Measurements from ENCODE around the gene SLC1A6. TPM values are rescaled to one million over a fixed set of nuclear protein-coding genes. Genes with fewer than 3 reads are reported as not detected.

SLC1A6 gene
- total and polyA plus RNA-seq, 2 of the 4 experiments (the other 2 are of a cell fraction), result not detected

- Histone ChIP-seq H3K4me1 (ENCODE audit: control insufficient read depth, insufficient read depth, low read length) (no peaks in the 10 kb centered on the region), H3K79me1 (ENCODE audit: low read depth in 1 of 2, low read length in 2 of 2) (no peaks in the 10 kb centered on the region), H2AK9ac (replicated peaks; ENCODE audit: low read depth, low read length, poor library complexity) (no peak overlapping the region), H3K27me3 (ENCODE audit: control insufficient read depth, insufficient read depth, low read length) (no peaks in the 10 kb centered on the region), H2AK5ac (ENCODE audit: low read depth, low read length) (no peak overlapping the region), H2BK5ac (ENCODE audit: low read depth, low read length, poor library complexity, severe bottlenecking) (no peak overlapping the region), H4K91ac (ENCODE audit: insufficient read depth, low read depth, low read length) (no peak overlapping the region), H3K9me3 (ENCODE audit: control insufficient read depth, insufficient read depth, low read length) (peaks cover 25% of the 10 kb centered on the region), H2BK120ac (ENCODE audit: low read depth, low read length) (no peak overlapping the region), H4K5ac (ENCODE audit: low read depth, low read length) (no peak overlapping the region), H3K18ac (ENCODE audit: low read depth, low read length) (no peak overlapping the region), H2BK15ac (ENCODE audit: low read depth, low read length) (no peak overlapping the region), H3K27ac (ENCODE audit: insufficient read depth, low read length) (no peak overlapping the region), H3K9ac (ENCODE audit: low read depth, low read length) (no peak overlapping the region), H3K23ac (ENCODE audit: low read depth, low read length) (no peak overlapping the region), H4K20me1 (ENCODE audit: insufficient read depth, low read length) (no peaks in the 10 kb centered on the region), H2BK20ac (ENCODE audit: low read depth, low read length) (no peak overlapping the region), H3K4me2 (ENCODE audit: low read depth, low read length) (no peak overlapping the region), H4K8ac (ENCODE audit: low read depth in 2 of 2, low read length in 2 of 2) (no peak overlapping the region), H2AFZ (replicated peaks; ENCODE audit: low read length, poor library complexity) (no peak overlapping the region), H3K56ac (ENCODE audit: extremely low read depth, insufficient read depth, low read length) (no peak overlapping the region), H3K4me3 (ENCODE audit: insufficient read depth, low read depth, low read length) (no peak overlapping the region), H3K9me1 (ENCODE audit: insufficient read depth, low read length) (no peaks in the 10 kb centered on the region), H3K36me3 (ENCODE audit: control insufficient read depth, insufficient read depth, low read length) (no peaks in the 10 kb centered on the region), H3K4ac (ENCODE audit: low read depth, low read length) (no peak overlapping the region), H3K14ac (replicated peaks; ENCODE audit: low read depth, low read length) (no peak overlapping the region)
- BruUV-seq (replicated peaks), result no TSS peak
- dilution Hi-C loops (cut with HindIII; ENCODE audit: low sequenced_read_pairs, unreplicated experiment), result no loop called here
- CTCF ChIA-PET, result no interaction called here
- DNase-seq (no peak), ATAC-seq (ENCODE audit: low read depth) (no peak)
- intact Hi-C loops (cut with micrococcal nuclease), result no loop called here
- POLR2A ChIA-PET (ENCODE audit: unreplicated experiment), result no interaction called here
- TF ChIP-seq CHD1 (IDR thresholded peaks at IDR 0.05; ENCODE audit: low read depth, low read length), result no peak
- no peak for TF ChIP-seq CEBPB (IDR thresholded peaks at IDR 0.05; ENCODE audit: low read depth, low read length)
- no peak for TF ChIP-seq MAFK (IDR thresholded peaks at IDR 0.05; ENCODE audit: low read depth, low read length)
- no peak for TF ChIP-seq ELK1 (IDR thresholded peaks at IDR 0.05; ENCODE audit: borderline replicate concordance, low read depth, low read length)
- TF ChIP-seq MXI1 (IDR thresholded peaks at IDR 0.05; ENCODE audit: borderline replicate concordance, low read depth, low read length), result no peak
- TF ChIP-seq FOS (IDR thresholded peaks at IDR 0.05; ENCODE audit: low read depth, low read length), result no peak
- TF ChIP-seq RFX5 (IDR thresholded peaks at IDR 0.05; ENCODE audit: low read depth, low read length), result no peak
- no peak for TF ChIP-seq MAZ (IDR thresholded peaks at IDR 0.05; ENCODE audit: borderline replicate concordance, low read depth, low read length)
- no peak for TF ChIP-seq USF2 (IDR thresholded peaks at IDR 0.05; ENCODE audit: low read depth, low read length)
- no peak for TF ChIP-seq NFE2L2 (IDR thresholded peaks at IDR 0.05; ENCODE audit: low read depth, low read length)
- no peak for TF ChIP-seq SMC3 (IDR thresholded peaks at IDR 0.05; ENCODE audit: low read depth, low read length)
- TF ChIP-seq RAD21 (IDR thresholded peaks at IDR 0.05; ENCODE audit: low read length), result no peak
- TF ChIP-seq RCOR1 (IDR thresholded peaks at IDR 0.05; ENCODE audit: insufficient replicate concordance, low read length), result no peak
- TF ChIP-seq BHLHE40 (IDR thresholded peaks at IDR 0.05; ENCODE audit: low read depth, low read length), result no peak
- no peak for TF ChIP-seq POLR2A (IDR thresholded peaks at IDR 0.05; ENCODE audit: low read depth, low read length)
- TF ChIP-seq CTCF (conservative IDR thresholded peaks at IDR 0.05; ENCODE audit: low read depth, low read length), result no peak
- in situ Hi-C loops (cut with MboI; ENCODE audit: low sequenced_read_pairs), result no loop called here
- WGBS, 2 experiments (ENCODE audit: extremely low coverage in 2 of 2, insufficient read length in 1 of 2), result 83% methylated on average over 7 of the region's 14 CpGs; no CpG with 5 or more reads in 1 of the 2 experiments
Observed at GRCh38 chr19:14968247-14968646, 11.4 kb downstream of the SLC1A6 start.
